Measurements from ENCODE around the gene FAM222A. TPM values are rescaled to one million over a fixed set of nuclear protein-coding genes. Genes with fewer than 3 reads are reported as not detected.

Gene FAM222A
- total and polyA plus RNA-seq, 9 donors, result 4.7 to 9.3 (median 5.9) TPM

DNA sequence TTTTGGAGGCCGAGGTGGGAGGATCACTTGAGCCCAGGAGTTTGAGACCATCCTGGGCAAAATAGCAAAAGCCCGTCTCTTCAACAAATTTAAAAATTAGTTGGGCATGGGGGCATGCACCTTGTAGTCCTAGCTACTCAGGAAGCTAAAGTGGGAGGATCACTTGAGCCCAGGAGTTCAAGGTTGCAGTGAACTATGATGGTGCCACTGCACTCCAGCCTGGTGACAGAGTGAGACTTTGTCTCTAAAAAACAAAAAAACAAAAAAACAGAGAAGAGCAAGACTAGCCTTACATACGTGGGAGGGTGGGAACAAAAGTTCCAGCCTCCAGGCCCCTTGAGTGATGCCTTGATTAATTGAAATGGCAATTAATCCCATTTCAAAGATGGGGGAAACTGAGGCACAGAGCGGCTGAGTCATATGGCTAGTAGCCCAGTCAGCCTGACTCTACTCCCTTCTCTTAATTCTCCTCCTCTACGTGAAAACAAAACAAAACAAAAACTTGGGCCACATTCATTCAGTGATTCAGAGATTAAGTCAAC is 3.3 kb upstream of the FAM222A start:
- Histone ChIP-seq H3K27ac (ENCODE audit: low read length) (no peak overlapping the region), H3K27me3 (ENCODE audit: control insufficient read depth, insufficient read depth, low read length) (peaks cover 32% of the 10 kb centered on the region), H3K36me3 (ENCODE audit: control insufficient read depth, insufficient read depth, low read length) (no peaks in the 10 kb centered on the region), H3K4me1 (ENCODE audit: control insufficient read depth, insufficient read depth, low read length) (peaks cover 11% of the 10 kb centered on the region), H3K9me3 (replicated peaks; ENCODE audit: control insufficient read depth, low read depth, low read length) (no peaks in the 10 kb centered on the region), H3K4me3 (ENCODE audit: low read length) (no peak overlapping the region)
- DNase-seq, result no peak
- WGBS (ENCODE audit: insufficient coverage), result 57% methylated on average over 3 of the region's 5 CpGs

- peaks cover 18% of the 10 kb centered on the region for H3K4me1 ChIP-seq (ENCODE audit: control insufficient read depth, insufficient read depth, low read length)
- no peaks in the 10 kb centered on the region for H3K9me3 ChIP-seq (replicated peaks; ENCODE audit: control insufficient read depth, low read depth, low read length)
- no peak for DNase-seq
- no peak overlapping the region for H3K4me3 ChIP-seq (ENCODE audit: low read length)
- H3K36me3 ChIP-seq (ENCODE audit: control insufficient read depth, insufficient read depth, low read length), result no peaks in the 10 kb centered on the region
- H3K27me3 ChIP-seq (ENCODE audit: control insufficient read depth, insufficient read depth, low read length), result peaks cover 37% of the 10 kb centered on the region
- no peak overlapping the region for H3K27ac ChIP-seq (ENCODE audit: low read length)
- WGBS (ENCODE audit: insufficient coverage), result 36% methylated on average over 6 of the region's 11 CpGs
Measured at GRCh38 chr12:109710747-109711595, 2.7 kb upstream of the FAM222A start.

GRCh38 chr12:109711596-109712461 is 1.8 kb upstream of the FAM222A start:
- DNase-seq, result no peak
- no peaks in the 10 kb centered on the region for H3K9me3 ChIP-seq (replicated peaks; ENCODE audit: control insufficient read depth, low read depth, low read length)
- WGBS (ENCODE audit: insufficient coverage), result 16% methylated on average over 27 of the region's 37 CpGs
- peaks cover 26% of the 10 kb centered on the region for H3K4me1 ChIP-seq (ENCODE audit: control insufficient read depth, insufficient read depth, low read length)
- peaks cover 44% of the 10 kb centered on the region for H3K27me3 ChIP-seq (ENCODE audit: control insufficient read depth, insufficient read depth, low read length)
- H3K36me3 ChIP-seq (ENCODE audit: control insufficient read depth, insufficient read depth, low read length), result no peaks in the 10 kb centered on the region
- no peak overlapping the region for H3K27ac ChIP-seq (ENCODE audit: low read length)
- no peak overlapping the region for H3K4me3 ChIP-seq (ENCODE audit: low read length)

- peak; percentile 71 for DNase-seq
- Histone ChIP-seq H3K36me3 (ENCODE audit: control insufficient read depth, insufficient read depth, low read length) (no peaks in the 10 kb centered on the region), H3K27ac (ENCODE audit: low read length) (peak overlapping the region; percentile 85), H3K27me3 (ENCODE audit: control insufficient read depth, insufficient read depth, low read length) (peaks cover 65% of the 10 kb centered on the region), H3K4me1 (ENCODE audit: control insufficient read depth, insufficient read depth, low read length) (peaks cover 51% of the 10 kb centered on the region), H3K9me3 (replicated peaks; ENCODE audit: control insufficient read depth, low read depth, low read length) (no peaks in the 10 kb centered on the region), H3K4me3 (ENCODE audit: low read length) (peak overlapping the region; percentile 54)
- WGBS (ENCODE audit: insufficient coverage), result 1% methylated on average over 85 of the region's 96 CpGs
Measured at GRCh38 chr12:109714141-109714912, 702 bp downstream of the FAM222A start.

DNA sequence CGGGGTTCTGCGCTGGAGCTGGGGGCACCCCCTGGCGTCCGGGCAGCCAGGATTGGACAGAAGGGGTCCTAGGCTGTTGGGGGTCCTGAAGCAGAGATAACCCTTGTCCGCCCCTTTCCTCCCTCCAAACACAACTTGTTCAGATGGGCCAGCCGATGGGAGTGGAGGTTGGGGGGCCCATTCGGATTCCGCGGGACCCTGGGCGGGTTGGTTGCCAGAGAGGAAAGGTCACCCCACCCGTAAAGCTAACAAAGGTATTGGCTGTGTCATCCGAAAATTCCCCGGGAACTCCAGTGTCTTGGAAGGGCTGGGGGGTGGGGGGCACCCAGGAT is 1.3 kb downstream of the FAM222A start:
- Histone ChIP-seq H3K4me3 (ENCODE audit: low read length) (peak overlapping the region; percentile 42), H3K4me1 (ENCODE audit: control insufficient read depth, insufficient read depth, low read length) (peaks cover 57% of the 10 kb centered on the region), H3K36me3 (ENCODE audit: control insufficient read depth, insufficient read depth, low read length) (no peaks in the 10 kb centered on the region), H3K27ac (ENCODE audit: low read length) (peak overlapping the region; percentile 85), H3K9me3 (replicated peaks; ENCODE audit: control insufficient read depth, low read depth, low read length) (no peaks in the 10 kb centered on the region), H3K27me3 (ENCODE audit: control insufficient read depth, insufficient read depth, low read length) (peaks cover 69% of the 10 kb centered on the region)
- DNase-seq, result no peak
- WGBS (ENCODE audit: insufficient coverage), result 22% methylated on average over 9 of the region's 13 CpGs

- DNase-seq, result peak; percentile 76
- Histone ChIP-seq H3K36me3 (ENCODE audit: control insufficient read depth, insufficient read depth, low read length) (no peaks in the 10 kb centered on the region), H3K9me3 (replicated peaks; ENCODE audit: control insufficient read depth, low read depth, low read length) (no peaks in the 10 kb centered on the region), H3K27me3 (ENCODE audit: control insufficient read depth, insufficient read depth, low read length) (peaks cover 69% of the 10 kb centered on the region), H3K4me1 (ENCODE audit: control insufficient read depth, insufficient read depth, low read length) (peaks cover 63% of the 10 kb centered on the region), H3K27ac (ENCODE audit: low read length) (peak overlapping the region; percentile 85), H3K4me3 (ENCODE audit: low read length) (peak overlapping the region; percentile 42)
- 18% methylated on average over 8 of the region's 19 CpGs for WGBS (ENCODE audit: insufficient coverage)
Measured at GRCh38 chr12:109715310-109716091, 1.9 kb downstream of the FAM222A start.

- Histone ChIP-seq H3K9me3 (replicated peaks; ENCODE audit: control insufficient read depth, low read depth, low read length) (no peaks in the 10 kb centered on the region), H3K4me3 (ENCODE audit: low read length) (no peak overlapping the region), H3K36me3 (ENCODE audit: control insufficient read depth, insufficient read depth, low read length) (no peaks in the 10 kb centered on the region), H3K4me1 (ENCODE audit: control insufficient read depth, insufficient read depth, low read length) (peaks cover 69% of the 10 kb centered on the region), H3K27me3 (ENCODE audit: control insufficient read depth, insufficient read depth, low read length) (peaks cover 64% of the 10 kb centered on the region), H3K27ac (ENCODE audit: low read length) (peak overlapping the region; percentile 85)
- DNase-seq, result no peak
- 61% methylated on average over 8 of the region's 9 CpGs for WGBS (ENCODE audit: insufficient coverage)
Measured at GRCh38 chr12:109716092-109716479, 2.5 kb downstream of the FAM222A start.

- peaks cover 75% of the 10 kb centered on the region for H3K4me1 ChIP-seq (ENCODE audit: control insufficient read depth, insufficient read depth, low read length)
- H3K4me3 ChIP-seq (ENCODE audit: low read length), result no peak overlapping the region
- peaks cover 57% of the 10 kb centered on the region for H3K27me3 ChIP-seq (ENCODE audit: control insufficient read depth, insufficient read depth, low read length)
- no peaks in the 10 kb centered on the region for H3K36me3 ChIP-seq (ENCODE audit: control insufficient read depth, insufficient read depth, low read length)
- DNase-seq, result peak; percentile 70
- H3K9me3 ChIP-seq (replicated peaks; ENCODE audit: control insufficient read depth, low read depth, low read length), result no peaks in the 10 kb centered on the region
- peak overlapping the region; percentile 85 for H3K27ac ChIP-seq (ENCODE audit: low read length)
- 45% methylated on average over 11 of the region's 19 CpGs for WGBS (ENCODE audit: insufficient coverage)
Measured at GRCh38 chr12:109716512-109717389, 3.1 kb downstream of the FAM222A start.
